ENCODE data around the gene TMEM54. TPM values are rescaled to one million over a fixed set of nuclear protein-coding genes. Genes with fewer than 3 reads are reported as not detected.

The TMEM54 gene
- polyA plus RNA-seq, 4 donors: 42.6 to 414 (median 241) TPM

GRCh38 chr1:32869923-32870614 lies 31.1 kb downstream of the TMEM54 start:
- 15 to 45% (median 40%) methylated on average over 10 to 16 of the region's 16 CpGs for WGBS, 3 donors
- Histone ChIP-seq H3K27ac (ENCODE audit: low read depth in 1 of 3, low read length in 2 of 3) (no peak overlapping the region), H3K4me3 (ENCODE audit: low read depth in 1 of 3, low read length in 3 of 3) (peak overlapping the region in 2 of 3 donors; percentile 32 to 56), H3K4me1 (ENCODE audit: control insufficient read depth in 3 of 3, insufficient read depth in 2 of 3, low read depth in 1 of 3, low read length in 2 of 3) (peaks cover 0 to 11% (median 0%) of the 10 kb centered on the region in 3 donors), H3K27me3 (ENCODE audit: control insufficient read depth in 3 of 3, insufficient read depth in 3 of 3, low read length in 3 of 3) (peaks cover 0 to 19% (median 14%) of the 10 kb centered on the region in 3 donors), H3K9me3 (ENCODE audit: control insufficient read depth in 2 of 2, insufficient read depth in 1 of 2, low read depth in 1 of 2, low read length in 1 of 2) (no peaks in the 10 kb centered on the region), H3K36me3 (ENCODE audit: control insufficient read depth in 3 of 3, insufficient read depth in 2 of 3, low read depth in 1 of 3, low read length in 3 of 3) (peaks cover 0 to 7% (median 2%) of the 10 kb centered on the region in 3 donors)
- DNase-seq (no peak), FAIRE-seq (no peak)

GRCh38 chr1:32868806-32869455 lies 32.3 kb downstream of the TMEM54 start:
- Histone ChIP-seq H3K36me3 (ENCODE audit: control insufficient read depth in 3 of 3, insufficient read depth in 2 of 3, low read depth in 1 of 3, low read length in 3 of 3) (peaks cover 0 to 15% (median 2%) of the 10 kb centered on the region in 3 donors), H3K4me1 (ENCODE audit: control insufficient read depth in 3 of 3, insufficient read depth in 2 of 3, low read depth in 1 of 3, low read length in 2 of 3) (peaks cover 0 to 11% (median 0%) of the 10 kb centered on the region in 3 donors), H3K27me3 (ENCODE audit: control insufficient read depth in 3 of 3, insufficient read depth in 3 of 3, low read length in 3 of 3) (peaks cover 0 to 19% (median 14%) of the 10 kb centered on the region in 3 donors), H3K9me3 (ENCODE audit: control insufficient read depth in 2 of 2, insufficient read depth in 1 of 2, low read depth in 1 of 2, low read length in 1 of 2) (no peaks in the 10 kb centered on the region), H3K4me3 (ENCODE audit: low read depth in 1 of 3, low read length in 3 of 3) (no peak overlapping the region), H3K27ac (ENCODE audit: low read depth in 1 of 3, low read length in 2 of 3) (no peak overlapping the region)
- WGBS, 3 donors: 89 to 97% (median 94%) methylated on average over 9 of the region's 9 CpGs
- FAIRE-seq: no peak
- DNase-seq: no peak

GRCh38 chr1:32868085-32868484 lies 33.1 kb downstream of the TMEM54 start:
- Histone ChIP-seq H3K36me3 (ENCODE audit: control insufficient read depth in 3 of 3, insufficient read depth in 2 of 3, low read depth in 1 of 3, low read length in 3 of 3) (peaks cover 0 to 24% (median 2%) of the 10 kb centered on the region in 3 donors), H3K9me3 (ENCODE audit: control insufficient read depth in 2 of 2, insufficient read depth in 1 of 2, low read depth in 1 of 2, low read length in 1 of 2) (no peaks in the 10 kb centered on the region), H3K4me3 (ENCODE audit: low read depth in 1 of 3, low read length in 3 of 3) (no peak overlapping the region), H3K27ac (ENCODE audit: low read depth in 1 of 3, low read length in 2 of 3) (no peak overlapping the region), H3K4me1 (ENCODE audit: control insufficient read depth in 3 of 3, insufficient read depth in 2 of 3, low read depth in 1 of 3, low read length in 2 of 3) (peaks cover 0 to 11% (median 0%) of the 10 kb centered on the region in 3 donors), H3K27me3 (ENCODE audit: control insufficient read depth in 3 of 3, insufficient read depth in 3 of 3, low read length in 3 of 3) (peaks cover 0 to 19% (median 14%) of the 10 kb centered on the region in 3 donors)
- WGBS, 3 donors: 93 to 94% (median 94%) methylated on average over 13 of the region's 13 CpGs
- FAIRE-seq (no peak), DNase-seq (no peak)

- Histone ChIP-seq H3K27ac (ENCODE audit: low read depth in 1 of 3, low read length in 2 of 3) (no peak overlapping the region), H3K27me3 (ENCODE audit: control insufficient read depth in 3 of 3, insufficient read depth in 3 of 3, low read length in 3 of 3) (peaks cover 0 to 19% (median 14%) of the 10 kb centered on the region in 3 donors), H3K4me3 (ENCODE audit: low read depth in 1 of 3, low read length in 3 of 3) (no peak overlapping the region), H3K36me3 (ENCODE audit: control insufficient read depth in 3 of 3, insufficient read depth in 2 of 3, low read depth in 1 of 3, low read length in 3 of 3) (peaks cover 0 to 28% (median 2%) of the 10 kb centered on the region in 3 donors), H3K4me1 (ENCODE audit: control insufficient read depth in 3 of 3, insufficient read depth in 2 of 3, low read depth in 1 of 3, low read length in 2 of 3) (peaks cover 0 to 11% (median 0%) of the 10 kb centered on the region in 3 donors), H3K9me3 (ENCODE audit: control insufficient read depth in 2 of 2, insufficient read depth in 1 of 2, low read depth in 1 of 2, low read length in 1 of 2) (no peaks in the 10 kb centered on the region)
- FAIRE-seq (no peak), DNase-seq (no peak)
- WGBS, 3 donors: 89 to 99% (median 96%) methylated on average over 7 of the region's 7 CpGs
These were observed 33.5 kb downstream of the TMEM54 start for GRCh38 chr1:32867671-32868070.

GRCh38 chr1:32867151-32867550 lies 34.0 kb downstream of the TMEM54 start:
- no peak for DNase-seq
- H3K9me3 ChIP-seq (ENCODE audit: control insufficient read depth in 2 of 2, insufficient read depth in 1 of 2, low read depth in 1 of 2, low read length in 1 of 2): no peaks in the 10 kb centered on the region
- H3K27me3 ChIP-seq (ENCODE audit: control insufficient read depth in 3 of 3, insufficient read depth in 3 of 3, low read length in 3 of 3): peaks cover 0 to 18% (median 14%) of the 10 kb centered on the region in 3 donors
- H3K4me3 ChIP-seq (ENCODE audit: low read depth in 1 of 3, low read length in 3 of 3): no peak overlapping the region
- WGBS, 3 donors: 93 to 94% (median 94%) methylated on average over 5 of the region's 5 CpGs
- peaks cover 0 to 33% (median 2%) of the 10 kb centered on the region in 3 donors for H3K36me3 ChIP-seq (ENCODE audit: control insufficient read depth in 3 of 3, insufficient read depth in 2 of 3, low read depth in 1 of 3, low read length in 3 of 3)
- H3K4me1 ChIP-seq (ENCODE audit: control insufficient read depth in 3 of 3, insufficient read depth in 2 of 3, low read depth in 1 of 3, low read length in 2 of 3): peaks cover 0 to 11% (median 0%) of the 10 kb centered on the region in 3 donors
- no peak overlapping the region for H3K27ac ChIP-seq (ENCODE audit: low read depth in 1 of 3, low read length in 2 of 3)
- no peak for FAIRE-seq

- H3K4me1 ChIP-seq (ENCODE audit: control insufficient read depth in 3 of 3, insufficient read depth in 2 of 3, low read depth in 1 of 3, low read length in 2 of 3): peaks cover 0 to 5% (median 0%) of the 10 kb centered on the region in 3 donors
- no peak overlapping the region for H3K4me3 ChIP-seq (ENCODE audit: low read depth in 1 of 3, low read length in 3 of 3)
- H3K9me3 ChIP-seq (ENCODE audit: control insufficient read depth in 2 of 2, insufficient read depth in 1 of 2, low read depth in 1 of 2, low read length in 1 of 2): no peaks in the 10 kb centered on the region
- peaks cover 0 to 5% (median 2%) of the 10 kb centered on the region in 3 donors for H3K27me3 ChIP-seq (ENCODE audit: control insufficient read depth in 3 of 3, insufficient read depth in 3 of 3, low read length in 3 of 3)
- no peak overlapping the region for H3K27ac ChIP-seq (ENCODE audit: low read depth in 1 of 3, low read length in 2 of 3)
- 67 to 88% (median 88%) methylated on average over 3 of the region's 3 CpGs for WGBS, 3 donors
- DNase-seq (no peak), FAIRE-seq (no peak)
- H3K36me3 ChIP-seq (ENCODE audit: control insufficient read depth in 3 of 3, insufficient read depth in 2 of 3, low read depth in 1 of 3, low read length in 3 of 3): peaks cover 0 to 37% (median 2%) of the 10 kb centered on the region in 3 donors
These were observed 35.4 kb downstream of the TMEM54 start for GRCh38 chr1:32865639-32866405.

GRCh38 chr1:32864375-32865019 lies 36.7 kb downstream of the TMEM54 start:
- H3K4me1 ChIP-seq (ENCODE audit: control insufficient read depth in 3 of 3, insufficient read depth in 2 of 3, low read depth in 1 of 3, low read length in 2 of 3): no peaks in the 10 kb centered on the region
- no peak overlapping the region for H3K4me3 ChIP-seq (ENCODE audit: low read depth in 1 of 3, low read length in 3 of 3)
- H3K27ac ChIP-seq (ENCODE audit: low read depth in 1 of 3, low read length in 2 of 3): no peak overlapping the region
- no peak for DNase-seq
- 94 to 97% (median 96%) methylated on average over 8 of the region's 8 CpGs for WGBS, 3 donors
- H3K36me3 ChIP-seq (ENCODE audit: control insufficient read depth in 3 of 3, insufficient read depth in 2 of 3, low read depth in 1 of 3, low read length in 3 of 3): peaks cover 0 to 43% (median 2%) of the 10 kb centered on the region in 3 donors
- no peaks in the 10 kb centered on the region for H3K9me3 ChIP-seq (ENCODE audit: control insufficient read depth in 2 of 2, insufficient read depth in 1 of 2, low read depth in 1 of 2, low read length in 1 of 2)
- no peaks in the 10 kb centered on the region for H3K27me3 ChIP-seq (ENCODE audit: control insufficient read depth in 3 of 3, insufficient read depth in 3 of 3, low read length in 3 of 3)
- no peak for FAIRE-seq

- FAIRE-seq: no peak
These were observed 37.3 kb downstream of the TMEM54 start for GRCh38 chr1:32863881-32864245.

More at GRCh38 chr1:32863881-32864245, 37.3 kb downstream of the TMEM54 start:
- Histone ChIP-seq H3K27ac (ENCODE audit: low read depth in 1 of 3, low read length in 2 of 3) (no peak overlapping the region), H3K36me3 (ENCODE audit: control insufficient read depth in 3 of 3, insufficient read depth in 2 of 3, low read depth in 1 of 3, low read length in 3 of 3) (peaks cover 2 to 43% (median 3%) of the 10 kb centered on the region in 3 donors), H3K4me3 (ENCODE audit: low read depth in 1 of 3, low read length in 3 of 3) (no peak overlapping the region), H3K9me3 (ENCODE audit: control insufficient read depth in 2 of 2, insufficient read depth in 1 of 2, low read depth in 1 of 2, low read length in 1 of 2) (no peaks in the 10 kb centered on the region), H3K27me3 (ENCODE audit: control insufficient read depth in 3 of 3, insufficient read depth in 3 of 3, low read length in 3 of 3) (no peaks in the 10 kb centered on the region), H3K4me1 (ENCODE audit: control insufficient read depth in 3 of 3, insufficient read depth in 2 of 3, low read depth in 1 of 3, low read length in 2 of 3) (no peaks in the 10 kb centered on the region)
- no peak for DNase-seq
- WGBS, 3 donors: 94 to 96% (median 96%) methylated on average over 1 of the region's 1 CpG

All from small intestine (tissue), 7 donors.